ENCODE measurements around the gene ZNF853. TPM values are rescaled to one million over a fixed set of nuclear protein-coding genes. Genes with fewer than 3 reads are reported as not detected.

Gene ZNF853
- total and polyA plus RNA-seq, 10 of the 15 experiments (the other 5 are each of a cell fraction or from before 2014, with no cell fraction given) = 0.04 to 0.26 (median 0.05) TPM; not detected in 4

- FAIRE-seq (no peak), ATAC-seq (no peak), DNase-seq (ENCODE audit: low read depth, low spot score) (no peak)
- no TSS peak for BruUV-seq (replicated peaks)
- Histone ChIP-seq H3K27me3 (replicated peaks in 1 of 2; ENCODE audit: control insufficient read depth in 2 of 2, insufficient read depth in 2 of 2, low read length in 1 of 2) (no peaks in the 10 kb centered on the region), H4K20me1 (ENCODE audit: control insufficient read depth, insufficient read depth) (no peaks in the 10 kb centered on the region), H3K36me3 (ENCODE audit: control insufficient read depth in 2 of 2, insufficient read depth in 2 of 2, low read length in 1 of 2) (peaks cover 12 to 48% of the 10 kb centered on the region in 2 experiments), H3K4me2 (ENCODE audit: control insufficient read depth, insufficient read depth) (no peak overlapping the region), H2AFZ (ENCODE audit: control insufficient read depth, low read depth, low read length) (no peak overlapping the region), H3K4me1 (ENCODE audit: control insufficient read depth, insufficient read depth, low read length) (no peaks in the 10 kb centered on the region), H3K9me3 (replicated peaks; ENCODE audit: control insufficient read depth, insufficient read depth, low read length) (peaks cover 11% of the 10 kb centered on the region; the same call in 2 of the 3 replicates), H3K9ac (ENCODE audit: control insufficient read depth, insufficient read depth, low read length) (no peak overlapping the region), H3K4me3 (no peak overlapping the region), H3K79me2 (ENCODE audit: control insufficient read depth, insufficient read depth, low read length) (no peaks in the 10 kb centered on the region), H3K27ac (ENCODE audit: control insufficient read depth, insufficient read depth) (no peak overlapping the region)
- ChIA-PET POLR2A (no interaction called here), CTCF (no interaction called here), RAD21 (ENCODE audit: unreplicated experiment) (no interaction called here), SMC1A (ENCODE audit: uncharacterized antibody, unreplicated experiment) (no interaction called here)
- TF ChIP-seq BRCA1 (IDR thresholded peaks at IDR 0.05; ENCODE audit: low read depth, low read length) = no peak
- 96% methylated on average over 14 of the region's 14 CpGs for WGBS (ENCODE audit: insufficient coverage, insufficient replicate concordance, low lambda C conversion rate, missing lambda C conversion rate)
- in situ Hi-C loops (cut with MboI) (no loop called here), intact Hi-C loops (cut with micrococcal nuclease; ENCODE audit: unreplicated experiment) (no loop called here)
Observed at GRCh38 chr7:6647541-6647940, 32.1 kb downstream of the ZNF853 start.

GRCh38 chr7:6648066-6648814 lies 32.8 kb downstream of the ZNF853 start:
- RAD21 ChIA-PET (ENCODE audit: unreplicated experiment) = no interaction called here
- H3K27me3 ChIP-seq (replicated peaks in 1 of 2; ENCODE audit: control insufficient read depth in 2 of 2, insufficient read depth in 2 of 2, low read length in 1 of 2) = no peaks in the 10 kb centered on the region
- SMC1A ChIA-PET (ENCODE audit: uncharacterized antibody, unreplicated experiment) = no interaction called here
- H3K9ac ChIP-seq (ENCODE audit: control insufficient read depth, insufficient read depth, low read length) = no peak overlapping the region
- CTCF ChIA-PET = no interaction called here
- H2AFZ ChIP-seq (ENCODE audit: control insufficient read depth, low read depth, low read length) = no peak overlapping the region
- 93% methylated on average over 17 of the region's 17 CpGs for WGBS (ENCODE audit: insufficient coverage, insufficient replicate concordance, low lambda C conversion rate, missing lambda C conversion rate)
- intact Hi-C loops (cut with micrococcal nuclease; ENCODE audit: unreplicated experiment) = no loop called here
- H3K9me3 ChIP-seq (replicated peaks; ENCODE audit: control insufficient read depth, insufficient read depth, low read length) = peaks cover 13% of the 10 kb centered on the region; the same call in 2 of the 3 replicates
- ATAC-seq (no peak), DNase-seq (ENCODE audit: low read depth, low spot score) (no peak), FAIRE-seq (no peak)
- H3K36me3 ChIP-seq (ENCODE audit: control insufficient read depth in 2 of 2, insufficient read depth in 2 of 2, low read length in 1 of 2) = peaks cover 12 to 47% of the 10 kb centered on the region in 2 experiments
- H3K27ac ChIP-seq (ENCODE audit: control insufficient read depth, insufficient read depth) = no peak overlapping the region
- no peaks in the 10 kb centered on the region for H3K79me2 ChIP-seq (ENCODE audit: control insufficient read depth, insufficient read depth, low read length)
- in situ Hi-C loops (cut with MboI) = no loop called here
- POLR2A ChIA-PET = no interaction called here
- BruUV-seq (replicated peaks) = no TSS peak
- no peaks in the 10 kb centered on the region for H4K20me1 ChIP-seq (ENCODE audit: control insufficient read depth, insufficient read depth)
- no peaks in the 10 kb centered on the region for H3K4me1 ChIP-seq (ENCODE audit: control insufficient read depth, insufficient read depth, low read length)
- no peak overlapping the region for H3K4me3 ChIP-seq
- no peak overlapping the region for H3K4me2 ChIP-seq (ENCODE audit: control insufficient read depth, insufficient read depth)
- TF ChIP-seq CBFB (IDR thresholded peaks at IDR 0.05; ENCODE audit: low read depth) (no peak), CBX3 (IDR thresholded peaks at IDR 0.05; ENCODE audit: borderline replicate concordance, low read depth) (no peak), ZZZ3 (IDR thresholded peaks at IDR 0.05; ENCODE audit: control insufficient read depth, insufficient read length, low read depth) (no peak), PAX5 (IDR thresholded peaks at IDR 0.05; ENCODE audit: borderline replicate concordance, low read depth, low read length) (no peak), E4F1 (IDR thresholded peaks at IDR 0.05; ENCODE audit: borderline replicate concordance, partially characterized antibody) (no peak), HDAC6 (IDR thresholded peaks at IDR 0.05; ENCODE audit: unreplicated experiment) (no peak), JUND (IDR thresholded peaks at IDR 0.05; ENCODE audit: low read depth, low read length) (no peak), ZBED1 (IDR thresholded peaks at IDR 0.05; ENCODE audit: borderline replicate concordance) (no peak), E2F4 (IDR thresholded peaks at IDR 0.05; ENCODE audit: low read depth, low read length) (no peak), MTA3 (IDR thresholded peaks at IDR 0.05; ENCODE audit: borderline replicate concordance, low read length) (no peak), RCOR1 (conservative IDR thresholded peaks at IDR 0.05; ENCODE audit: low read depth, low read length) (no peak), KDM1A (IDR thresholded peaks at IDR 0.05; ENCODE audit: borderline replicate concordance) (no peak), ASH2L (IDR thresholded peaks at IDR 0.05; ENCODE audit: borderline replicate concordance, low read depth) (no peak), FOXK2 (IDR thresholded peaks at IDR 0.05) (no peak), FOXM1 (IDR thresholded peaks at IDR 0.05; ENCODE audit: low read depth, low read length) (no peak)
